Stomach (tissue), 9 donors: ENCODE results near the gene TEKTIP1. TPM values are rescaled to one million over a fixed set of nuclear protein-coding genes. Genes with fewer than 3 reads are reported as not detected.
"Not testable (repeated sequence)": the region's sequence is repeated elsewhere in the genome, so short reads cannot be mapped to it uniquely, and the experiment has no call there.

Source experiments
- DNase-seq, 2 donors: peaks; one replicate each; pipeline versions ENCODE4 v3.0.0 to v3.0.0-alpha.2; 2013 to 2019
- H3K27ac ChIP-seq, 5 donors: fragments of 200-600 bp in 4 of 5; sonication (generic) in 4 of 5; one replicate each; pipeline ENCODE4 v1.5.1; 2013 to 2019; ENCODE audit warnings: mild to moderate bottlenecking in 1 of 5, moderate library complexity in 1 of 5
- H3K27me3 ChIP-seq, 3 donors: fragments of 200-600 bp; sonication (generic); one replicate each; pipeline ENCODE4 v1.5.1; 2017 to 2019; ENCODE audit warnings: mixed run types in 1 of 3
- H3K36me3 ChIP-seq, 4 donors: fragments of 200-600 bp; sonication (generic); 1 replicate in 3 of 4; 2 replicates in 1 of 4; pipeline ENCODE4 v1.5.1; 2016 to 2019
- H3K4me1 ChIP-seq, 4 donors: fragments of 200-600 bp; sonication (generic); one replicate each; pipeline ENCODE4 v1.5.1; 2016 to 2019
- H3K4me3 ChIP-seq, 4 donors: fragments of 200-600 bp; sonication (generic) in 3 of 4; one replicate each; pipeline ENCODE4 v1.5.1; 2016 to 2019; ENCODE audit warnings: mild to moderate bottlenecking in 1 of 4
- H3K9me3 ChIP-seq, 4 donors: fragments of 200-600 bp; sonication (generic); one replicate each; pipeline ENCODE4 v1.5.1; 2016 to 2019
- CTCF ChIP-seq, 7 experiments: fragments of 450-650 bp in 4 of 7; fragments of 200-600 bp in 3 of 7; sonication (generic) in 3 of 7; IDR thresholded peaks; one replicate each; pipeline ENCODE4 v1.5.1; 2016 to 2019; ENCODE audit warnings: antibody characterized with exemption in 7 of 7, control low read depth in 2 of 7, mild to moderate bottlenecking in 1 of 7
- EP300 ChIP-seq: sonication (generic); formaldehyde crosslinking; IDR thresholded peaks from one replicate; pipeline ENCODE4 v1.6.1; 2017; ENCODE audit warnings: antibody characterized with exemption
- POLR2A ChIP-seq, 4 donors: fragments of 450-650 bp; IDR thresholded peaks; one replicate each; pipeline ENCODE4 v1.6.1; 2016; ENCODE audit warnings: antibody characterized with exemption in 4 of 4, control low read depth in 2 of 4, mild to moderate bottlenecking in 1 of 4, moderate library complexity in 1 of 4
- POLR2AphosphoS5 ChIP-seq, 3 donors: sonication (generic); formaldehyde crosslinking; IDR thresholded peaks; one replicate each; pipeline ENCODE4 v1.6.1; 2016; ENCODE audit warnings: antibody characterized with exemption in 3 of 3
- WGBS, 5 donors: extraction: QIAGEN DNeasy Blood & Tissue Kit in 3 of 5; methylation state at CpG; one replicate each; pipeline versions ENCODE4 v1.1.5 to v1.1.7; 2013 to 2018; 5-methylcytosine and 5-hydroxymethylcytosine counted together
- intact Hi-C: fragments of 100-400 bp; cut with DNase I; formaldehyde crosslinking; loops from one replicate; pipeline ENCODE4 v1.15.1; 2023; ENCODE audit warnings: low total_unique reads
- polyA plus RNA-seq, 3 donors: library from polyadenylated mRNA; stranded (reverse); fragments of 200-250 nt; gene quantifications; one replicate each; pipeline ENCODE4 v1.2.3, GENCODE V29; 2013
- total RNA-seq, 5 donors: library from RNA; depleted of rRNA; stranded (reverse); fragments of >200 nt; gene quantifications; one replicate each; pipeline versions ENCODE4 v1.1.0 to v1.2.3, GENCODE V29; 2014 to 2016
- donor health status: healthy with polysubstance abuse.
- donor health status: Bipolar disorder and iron deficiency.
- donor health status: healthy.

The TEKTIP1 gene
- total and polyA plus RNA-seq, 8 donors, result 0.28 to 1.00 TPM; not detected in 6

GRCh38 chr19:3505598-3506383 lies 33.2 kb upstream of the TEKTIP1 start, which contains the start of gene FZR1:
TSS of gene FZR1 (plus strand) at chr19:3506311. CDS start at chr19:3522990, 16,679 bp downstream.
- Histone ChIP-seq H3K36me3 (peaks cover 8 to 22% (median 21%) of the 10 kb centered on the region in 4 donors), H3K27ac (peak within 1 kb of the TSS; percentile 90 to 95 (median 92)), H3K4me3 (peak within 1 kb of the TSS; percentile 88 to 100 (median 98)), H3K9me3 (no peaks in the 10 kb centered on the region), H3K4me1 (peaks cover 19 to 53% (median 48%) of the 10 kb centered on the region in 4 donors), H3K27me3 (no peaks in the 10 kb centered on the region)
- no peak for TF ChIP-seq EP300
- TF ChIP-seq POLR2AphosphoS5 (IDR thresholded peaks at IDR 0.05), result peak; percentile 66 to 94 (median 70)
- TF ChIP-seq POLR2A (IDR thresholded peaks at IDR 0.05), result peak in 1 of 4 donors; percentile 27
- TF ChIP-seq CTCF (IDR thresholded peaks at IDR 0.05), result peak in 1 of 7 experiments; percentile 2
- WGBS, 5 donors, result 1 to 2% (median 1%) methylated on average over 38 to 79 of the region's 79 CpGs
- intact Hi-C loops, result no loop called here
- peak; percentile 100 for DNase-seq

GRCh38 chr19:3506384-3507340 lies 32.3 kb upstream of the TEKTIP1 start:
- no peak for TF ChIP-seq EP300
- TF ChIP-seq POLR2A (IDR thresholded peaks at IDR 0.05), result no peak
- no peak for TF ChIP-seq POLR2AphosphoS5 (IDR thresholded peaks at IDR 0.05)
- no peak for TF ChIP-seq CTCF (IDR thresholded peaks at IDR 0.05)
- DNase-seq, result peak; percentile 30 to 70
- Histone ChIP-seq H3K27ac (peak overlapping the region; percentile 90 to 95 (median 92)), H3K27me3 (no peaks in the 10 kb centered on the region), H3K4me3 (peak overlapping the region; percentile 88 to 100 (median 98)), H3K4me1 (peaks cover 22 to 57% (median 52%) of the 10 kb centered on the region in 4 donors), H3K9me3 (no peaks in the 10 kb centered on the region), H3K36me3 (peaks cover 8 to 30% (median 26%) of the 10 kb centered on the region in 4 donors)
- intact Hi-C loops, result no loop called here
- 0 to 1% (median 0%) methylated on average over 29 to 68 of the region's 69 CpGs for WGBS, 5 donors

DNA sequence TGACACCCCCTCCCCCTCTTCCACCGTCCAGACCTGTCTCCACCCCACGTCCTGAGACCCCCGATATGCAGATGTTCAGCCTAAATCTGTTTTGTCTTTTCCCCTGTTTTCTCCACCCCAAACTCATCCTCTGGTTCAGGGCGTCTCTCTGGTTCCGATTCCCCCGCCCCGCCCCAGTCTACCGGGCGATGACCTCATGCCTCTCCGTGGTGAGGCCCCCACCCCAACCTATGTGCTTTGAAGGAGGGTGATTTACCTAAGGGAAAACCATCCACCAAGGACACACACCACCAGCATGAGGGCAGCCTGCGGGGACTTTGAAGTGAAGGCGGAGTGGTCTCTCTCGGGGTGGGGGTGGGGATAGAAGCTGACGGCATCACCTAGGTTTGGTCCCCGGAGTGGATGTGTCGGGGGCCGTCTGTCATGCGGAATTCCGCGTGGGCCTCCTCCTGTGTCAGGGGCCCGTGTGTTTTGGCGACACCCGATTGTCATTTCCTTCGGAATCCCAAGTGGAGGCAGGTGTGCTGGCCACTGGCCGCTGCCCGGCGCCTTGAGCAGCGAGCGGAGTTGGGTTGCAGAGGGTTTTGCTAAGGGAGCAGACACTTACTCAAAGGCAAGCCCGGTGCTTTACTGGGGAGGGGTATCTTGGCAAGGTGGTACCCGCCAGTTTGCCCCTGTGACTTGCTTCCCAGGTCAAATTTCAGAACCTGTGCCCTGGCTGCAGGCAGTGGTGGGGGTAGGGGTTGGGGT lies 31.4 kb upstream of the TEKTIP1 start:
- TF ChIP-seq POLR2A (IDR thresholded peaks at IDR 0.05) (no peak), POLR2AphosphoS5 (IDR thresholded peaks at IDR 0.05) (no peak), CTCF (IDR thresholded peaks at IDR 0.05) (no peak), EP300 (no peak)
- H3K36me3 ChIP-seq, result peaks cover 8 to 37% (median 28%) of the 10 kb centered on the region in 4 donors
- peaks cover 22 to 65% (median 61%) of the 10 kb centered on the region in 4 donors for H3K4me1 ChIP-seq
- WGBS, 5 donors, result 10 to 21% (median 18%) methylated on average over 12 to 31 of the region's 31 CpGs
- H3K27me3 ChIP-seq, result no peaks in the 10 kb centered on the region
- peak; percentile 35 to 82 for DNase-seq
- H3K27ac ChIP-seq, result peak overlapping the region; percentile 25 to 95 (median 92)
- intact Hi-C loops, result no loop called here
- peak overlapping the region; percentile 88 to 100 (median 98) for H3K4me3 ChIP-seq
- no peaks in the 10 kb centered on the region for H3K9me3 ChIP-seq

GRCh38 chr19:3508121-3508661 lies 30.8 kb upstream of the TEKTIP1 start:
- H3K4me1 ChIP-seq, result peaks cover 22 to 71% (median 66%) of the 10 kb centered on the region in 4 donors
- peaks cover 8 to 37% (median 28%) of the 10 kb centered on the region in 4 donors for H3K36me3 ChIP-seq
- H3K27me3 ChIP-seq, H3K9me3 ChIP-seq, DNase-seq, intact Hi-C loops: not testable (repeated sequence)
- H3K27ac ChIP-seq, result peak overlapping the region in 1 of 5 donors; percentile 94
- peak overlapping the region in 2 of 4 donors; percentile 88 to 98 for H3K4me3 ChIP-seq
- 78 to 90% (median 83%) methylated on average over 18 of the region's 18 CpGs for WGBS, 5 donors
